Inferior parietal cortex (tissue), 1 donor: ENCODE data around the gene P2RX3.
"Not testable (repeated sequence)": the region's sequence is repeated elsewhere in the genome, so short reads cannot be mapped to it uniquely, and the experiment has no call there.

Experiments used
- DNase-seq: peaks from one replicate; pipeline ENCODE4 v3.0.0-alpha.2; 2016; ENCODE audit errors: extremely low spot score

Gene P2RX3

DNA sequence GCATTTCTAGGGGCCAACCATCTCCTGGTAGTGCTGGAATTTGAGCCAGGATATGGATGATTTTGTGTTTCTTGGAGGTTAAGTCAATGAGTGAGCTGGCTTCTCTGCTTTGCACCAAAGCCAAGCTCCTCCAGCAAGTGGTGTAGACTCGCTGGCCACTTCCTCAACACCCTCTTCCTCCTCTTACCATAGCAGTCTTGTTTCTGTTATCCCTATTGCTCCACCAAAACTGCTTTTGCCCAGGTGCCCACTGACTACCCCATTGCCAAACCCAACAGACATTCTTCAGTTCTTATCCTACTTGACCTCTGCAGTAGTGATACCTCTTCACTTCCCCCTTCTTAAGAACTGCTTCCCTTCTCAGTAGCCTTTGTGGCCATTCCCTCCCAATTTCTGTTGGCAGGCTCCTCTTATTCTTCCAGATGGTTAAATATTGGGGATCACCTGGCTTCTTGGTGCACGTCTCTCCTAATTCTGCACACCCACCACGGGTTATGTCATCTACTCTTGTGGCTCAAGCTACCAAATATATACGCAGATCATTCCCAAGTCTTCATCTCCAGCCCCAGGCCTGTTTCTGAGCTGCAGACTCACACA lies 59.3 kb downstream of the P2RX3 start:
- DNase-seq = no peak

DNA sequence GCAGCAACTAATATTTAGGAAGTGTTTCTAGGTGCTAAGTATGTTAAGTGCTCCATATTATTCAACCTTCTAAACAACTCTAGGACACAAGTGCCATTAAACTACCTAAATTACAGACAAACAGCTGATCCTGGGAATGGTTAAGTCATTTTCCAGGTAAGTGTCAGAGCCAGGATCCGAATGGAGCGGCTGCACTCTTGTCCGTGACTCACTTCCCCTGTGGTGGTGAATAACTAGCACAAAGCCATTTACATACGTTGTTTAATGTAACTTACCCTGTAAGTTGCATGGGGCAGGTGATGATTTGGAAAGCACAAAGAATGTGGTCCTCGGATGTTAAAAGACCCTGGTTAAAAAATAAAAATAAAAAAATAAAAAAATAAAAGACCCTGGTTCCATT lies 61.1 kb downstream of the P2RX3 start:
- DNase-seq = no peak

DNA sequence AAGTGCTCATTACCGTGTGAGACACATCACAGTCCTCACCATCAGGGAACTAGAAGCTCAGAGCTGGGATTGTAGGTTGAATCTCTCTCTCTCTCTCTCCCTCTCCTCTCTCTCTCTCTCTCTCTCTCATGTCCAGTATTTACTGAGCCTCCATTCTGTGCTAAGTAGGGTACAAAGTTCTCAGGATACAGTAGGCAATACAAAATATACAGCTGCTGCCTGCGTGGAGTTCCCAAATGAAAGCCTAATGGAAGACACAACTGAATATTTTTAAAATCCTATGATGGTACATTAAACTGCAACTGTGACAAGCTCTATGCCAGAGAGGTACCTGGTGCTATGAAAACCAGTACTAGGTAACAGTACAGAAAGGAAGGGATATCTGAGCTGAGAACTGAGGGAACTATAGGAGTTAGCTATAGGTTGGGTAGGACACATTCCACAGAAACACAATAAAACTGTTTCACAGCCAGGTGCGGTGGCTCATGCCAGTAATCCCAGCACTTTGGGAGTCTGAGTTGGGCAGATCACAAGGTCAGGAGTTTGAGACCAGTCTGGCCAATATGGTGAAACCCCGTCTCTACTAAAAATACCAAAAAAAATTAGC lies 61.9 kb downstream of the P2RX3 start:
- no peak for DNase-seq

DNA sequence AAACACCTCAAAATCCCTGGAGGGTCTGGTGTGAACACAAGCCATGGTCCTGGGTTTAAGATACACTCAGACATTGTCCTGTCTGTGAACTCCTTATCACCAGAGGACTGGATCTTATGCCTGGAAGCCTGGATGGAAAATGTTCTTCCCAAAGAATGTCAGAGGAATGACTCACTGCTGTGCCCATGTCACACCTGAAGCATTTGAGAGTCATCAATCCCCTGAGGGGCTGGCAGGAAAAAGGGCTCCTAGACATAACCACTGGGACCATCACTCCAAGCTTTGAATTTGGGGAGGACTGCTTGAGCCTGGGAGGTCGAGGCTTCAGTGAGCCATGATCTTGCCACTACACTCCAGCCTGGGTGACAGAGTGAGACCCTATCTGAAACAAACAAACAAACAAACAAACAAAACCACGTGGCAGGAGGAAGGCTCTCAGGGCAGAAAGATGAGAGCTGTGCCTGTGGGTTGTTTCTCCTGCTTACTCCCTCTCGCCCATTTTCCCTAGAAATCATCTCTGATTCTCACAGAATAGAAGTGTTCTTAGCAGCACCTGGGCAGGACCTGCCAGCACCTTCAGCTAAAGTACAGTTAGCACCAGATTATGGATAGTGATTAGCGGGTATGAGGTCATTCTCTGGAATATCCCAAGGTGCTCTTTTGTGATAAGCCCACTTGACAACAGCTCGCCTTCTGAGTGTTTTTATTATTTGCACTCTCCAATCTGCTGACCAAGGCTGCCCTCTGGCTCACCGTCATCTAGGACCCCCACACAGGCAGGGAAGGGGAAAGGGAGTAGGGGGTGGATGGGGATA lies 64.2 kb downstream of the P2RX3 start:
- DNase-seq = no peak

DNA sequence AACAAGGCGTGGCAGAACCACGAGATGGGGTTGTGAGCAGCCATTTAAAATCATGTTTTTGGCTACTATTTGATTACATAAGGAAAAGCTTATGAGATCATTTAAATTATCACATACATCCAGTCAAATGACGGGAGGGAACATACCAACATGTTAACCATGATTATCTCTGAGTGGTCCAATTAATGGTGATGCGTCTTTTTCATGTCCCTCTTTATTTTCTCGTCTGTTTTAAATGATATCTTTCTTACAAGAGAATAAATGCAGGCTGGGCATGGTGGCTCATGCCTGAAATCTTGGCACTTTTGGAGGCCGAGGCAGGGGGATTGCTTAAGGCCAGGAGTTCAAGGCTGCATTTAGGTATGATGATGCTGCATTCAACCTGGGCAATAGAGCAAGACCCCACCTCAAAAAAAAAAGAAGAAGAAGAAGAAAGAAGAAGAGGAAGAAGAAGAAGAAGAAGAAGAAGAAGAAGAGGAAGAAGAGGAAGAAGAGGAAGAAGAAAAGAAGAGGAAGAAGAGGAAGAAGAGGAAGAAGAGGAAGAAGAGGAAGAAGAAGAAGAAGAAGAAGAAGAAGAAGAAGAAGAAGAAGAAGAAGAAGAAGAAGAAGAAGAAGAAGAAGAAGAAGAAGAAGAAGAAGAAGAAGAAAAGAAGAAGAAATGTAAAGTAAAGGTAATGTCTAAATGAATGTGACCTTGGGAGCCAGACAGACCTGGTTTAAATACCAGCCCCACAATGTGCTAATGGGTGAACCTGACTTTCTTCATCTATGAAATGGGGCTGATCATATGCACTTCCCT lies 65.0 kb downstream of the P2RX3 start:
- not testable (repeated sequence) for DNase-seq

DNA sequence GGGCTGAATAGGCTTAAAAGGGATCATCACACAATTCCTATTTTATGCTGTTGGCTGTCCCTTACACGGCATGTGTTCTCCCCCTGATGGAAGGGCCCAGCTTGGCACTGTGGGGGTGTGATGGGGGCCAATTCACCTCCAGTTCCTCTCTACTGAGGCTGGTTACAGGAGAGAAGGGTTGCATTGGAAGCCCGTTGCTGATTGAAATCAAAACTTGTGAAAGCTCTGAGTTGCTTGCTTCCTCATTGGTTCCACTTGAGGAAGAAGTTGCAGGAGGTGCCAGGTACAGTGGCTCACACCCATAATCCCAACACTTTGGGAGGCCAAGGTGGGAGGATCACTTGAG lies 65.6 kb downstream of the P2RX3 start:
- DNase-seq = no peak

DNA sequence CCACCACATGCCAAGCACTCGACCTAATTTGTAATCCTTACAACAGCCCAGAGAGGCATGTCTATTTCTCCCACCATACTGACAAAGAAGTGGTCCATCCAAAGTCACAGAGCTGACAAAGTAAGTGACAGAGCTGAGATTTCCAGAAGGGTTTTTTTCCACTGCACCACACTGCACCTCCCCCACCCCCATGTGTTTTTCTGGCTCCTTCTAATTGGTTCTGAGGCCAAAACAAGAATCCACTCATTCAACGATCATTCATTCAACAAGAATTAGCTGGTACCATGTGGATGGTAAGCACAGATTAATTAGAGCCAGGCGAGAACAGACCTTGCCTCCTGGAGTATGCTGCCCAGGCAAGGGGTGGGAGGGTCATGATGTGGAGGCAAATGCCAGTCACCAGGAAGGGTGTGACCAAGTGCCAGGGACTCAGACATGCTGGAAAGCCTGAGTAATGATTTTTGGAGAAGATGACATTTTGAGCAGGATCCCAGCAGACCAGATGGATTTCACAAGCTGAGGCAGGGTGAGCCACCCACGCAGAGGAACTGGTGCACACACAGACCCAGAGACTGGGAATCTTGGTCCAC lies 67.2 kb downstream of the P2RX3 start:
- DNase-seq = no peak

DNA sequence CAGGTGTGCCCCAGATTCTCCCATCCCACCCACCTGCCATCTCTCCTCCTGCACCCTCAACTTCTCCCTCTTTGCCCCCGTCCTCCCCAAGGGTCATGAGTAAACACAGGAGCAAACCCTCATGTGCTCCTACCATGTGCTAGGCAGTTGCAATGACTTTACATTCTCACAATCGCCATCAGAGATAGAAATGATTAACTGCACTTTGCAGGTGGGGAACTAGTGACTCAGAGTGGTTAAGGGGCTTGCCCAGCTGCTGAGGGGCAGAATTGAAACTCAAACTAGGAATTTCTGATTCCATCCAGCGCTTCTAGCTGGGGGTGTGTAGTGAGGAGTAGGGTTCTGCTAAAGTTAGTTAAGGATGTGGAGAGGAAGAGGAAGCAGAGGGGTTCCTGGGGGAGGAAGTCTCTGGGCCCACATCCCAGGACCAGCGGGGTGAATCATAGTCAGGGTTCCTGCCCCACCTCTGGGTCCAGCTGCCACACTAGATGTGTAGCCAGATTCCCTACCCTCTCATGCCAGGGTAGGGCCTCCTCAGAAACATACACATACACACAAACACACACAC lies 68.3 kb downstream of the P2RX3 start:
- no peak for DNase-seq

DNA sequence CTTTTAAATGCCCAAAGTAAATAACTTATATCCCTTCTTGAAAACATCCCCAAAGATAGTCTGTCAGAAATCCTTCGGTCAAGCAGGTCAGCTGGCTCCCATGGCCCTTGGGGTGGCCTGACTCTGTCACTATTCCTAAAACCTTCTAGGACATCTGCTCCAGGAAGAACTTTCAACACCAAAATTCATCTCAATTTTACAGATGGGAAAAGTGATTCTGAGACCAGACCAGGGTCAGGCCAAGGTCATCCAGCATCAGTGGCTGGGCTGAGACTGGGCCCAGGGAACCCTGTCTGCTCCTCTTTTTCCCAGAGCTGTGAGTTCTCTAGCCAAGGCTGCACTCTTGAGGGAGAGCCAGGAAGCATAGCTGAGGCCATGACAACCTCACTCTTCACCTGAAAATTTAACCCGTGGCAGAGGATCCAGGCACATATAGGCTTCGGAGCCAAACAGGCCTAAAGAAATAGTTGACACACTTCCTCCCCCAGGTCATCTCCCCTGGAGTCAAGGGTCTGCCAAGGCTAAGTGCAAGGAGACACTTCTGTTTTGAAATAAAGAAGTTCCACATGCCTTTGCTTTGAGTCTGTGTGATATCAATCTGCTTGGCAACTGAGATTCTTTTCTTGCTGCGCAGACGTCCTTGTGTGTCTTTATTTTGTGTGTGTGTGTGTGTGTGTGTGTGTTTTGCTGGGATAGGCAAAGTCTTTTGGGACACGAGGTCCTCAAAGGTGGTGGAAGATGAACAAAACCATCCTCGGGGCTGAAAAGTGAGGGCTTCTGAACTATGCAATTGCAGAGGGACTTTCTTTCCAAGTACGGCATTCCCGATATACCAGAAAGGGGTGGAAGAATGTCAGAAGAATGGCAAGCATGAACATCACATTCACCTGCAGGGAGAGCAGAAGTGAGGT lies 69.1 kb downstream of the P2RX3 start:
- DNase-seq = no peak

DNA sequence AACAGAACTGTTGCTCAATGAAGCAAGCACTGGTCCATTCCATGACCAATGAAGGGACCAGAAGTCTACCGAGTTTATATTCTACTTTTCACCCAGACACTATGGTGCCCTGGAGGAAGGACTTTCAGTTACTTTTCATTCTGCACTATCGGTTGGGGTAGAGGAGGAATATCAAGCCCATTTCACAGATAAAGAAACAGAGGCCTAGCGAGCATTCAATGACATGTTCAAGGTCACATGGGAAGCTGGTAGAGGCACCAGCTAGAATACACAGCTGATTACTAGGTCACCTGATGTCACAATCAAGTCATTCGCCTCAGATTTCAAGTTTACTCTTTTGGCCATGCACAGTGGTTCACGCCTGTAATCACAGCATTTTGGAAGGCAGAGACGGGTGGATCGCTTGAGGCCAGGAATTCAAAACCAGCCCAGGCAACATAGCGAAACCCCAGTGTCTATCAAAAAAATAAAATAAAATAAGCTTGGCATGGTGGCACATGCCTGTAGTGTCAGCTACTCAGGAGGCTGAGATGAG lies 69.9 kb downstream of the P2RX3 start:
- no peak for DNase-seq

DNA sequence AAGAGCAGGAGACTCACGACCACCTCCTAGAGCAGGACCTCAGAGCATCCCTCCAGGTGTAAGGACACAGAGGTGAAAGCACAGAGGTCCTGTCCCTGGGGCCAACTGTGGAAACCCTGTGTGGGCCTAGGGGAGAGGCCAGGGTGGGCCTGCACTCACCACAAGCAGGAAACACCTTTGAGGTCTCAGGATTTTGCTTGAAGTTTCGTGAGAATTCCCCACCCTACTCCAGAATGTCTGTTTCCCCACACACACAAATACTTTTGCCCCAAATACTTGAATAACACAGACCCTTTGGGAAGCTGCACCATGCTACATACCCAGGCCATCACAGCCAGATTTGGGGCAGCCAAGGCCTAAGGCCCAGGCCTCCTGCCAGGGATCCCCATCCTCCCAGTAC lies 70.6 kb downstream of the P2RX3 start:
- no peak for DNase-seq

DNA sequence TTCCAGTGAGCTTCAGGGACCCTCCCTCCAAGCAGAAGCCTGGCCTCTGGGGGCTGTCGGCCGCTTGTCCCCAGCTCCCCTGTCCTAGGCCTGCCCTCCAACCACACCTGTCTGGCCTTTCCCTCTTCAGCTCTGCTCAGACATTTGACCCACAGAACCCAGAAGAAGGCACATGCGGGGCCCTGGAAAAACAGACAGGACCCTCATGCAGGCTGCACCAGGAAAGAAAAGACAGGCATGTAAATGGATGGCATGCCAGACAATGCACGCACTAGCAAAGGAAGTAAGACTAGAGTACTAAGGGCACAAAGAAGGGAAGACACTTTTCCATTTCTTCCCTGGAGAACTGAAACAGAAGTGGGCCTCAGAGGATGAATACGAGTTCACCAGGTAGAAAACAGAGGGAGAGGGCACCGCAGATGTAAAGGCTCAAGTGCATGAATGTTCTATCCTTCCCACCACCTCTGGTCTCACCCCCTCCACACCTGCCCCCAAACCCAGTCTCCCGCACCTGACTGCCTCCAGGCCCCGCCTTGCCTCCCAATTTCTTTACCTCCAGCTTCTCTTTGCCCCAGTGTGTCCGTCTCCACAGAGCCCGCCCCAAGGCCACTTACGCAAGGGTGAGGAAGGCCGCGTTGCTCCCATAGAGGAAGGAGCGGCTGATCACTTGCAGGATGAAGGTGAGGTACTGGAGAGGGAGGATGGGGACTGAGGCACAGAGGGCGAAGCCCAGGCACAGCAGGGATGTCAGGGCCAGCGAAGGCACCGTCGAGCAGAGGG lies 71.4 kb downstream of the P2RX3 start:
- no peak for DNase-seq

DNA sequence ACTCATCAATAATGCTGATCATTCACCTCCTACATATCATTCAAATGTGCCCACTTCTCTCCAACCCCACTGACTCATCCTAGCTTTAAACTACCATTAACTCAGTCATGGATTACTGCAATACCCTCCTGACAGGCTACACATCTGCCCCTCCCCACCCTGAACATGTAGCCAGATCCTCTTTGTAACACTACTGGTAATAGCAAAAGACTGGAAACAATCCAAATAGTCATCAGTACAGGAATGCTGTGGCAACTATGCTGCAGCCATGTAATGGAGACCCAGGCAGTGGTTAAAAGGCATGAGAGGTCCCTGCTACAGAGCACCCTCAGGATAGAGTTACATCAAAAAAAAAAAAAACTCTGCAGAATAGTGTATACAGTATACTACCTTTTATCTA lies 72.1 kb downstream of the P2RX3 start:
- DNase-seq = no peak

DNA sequence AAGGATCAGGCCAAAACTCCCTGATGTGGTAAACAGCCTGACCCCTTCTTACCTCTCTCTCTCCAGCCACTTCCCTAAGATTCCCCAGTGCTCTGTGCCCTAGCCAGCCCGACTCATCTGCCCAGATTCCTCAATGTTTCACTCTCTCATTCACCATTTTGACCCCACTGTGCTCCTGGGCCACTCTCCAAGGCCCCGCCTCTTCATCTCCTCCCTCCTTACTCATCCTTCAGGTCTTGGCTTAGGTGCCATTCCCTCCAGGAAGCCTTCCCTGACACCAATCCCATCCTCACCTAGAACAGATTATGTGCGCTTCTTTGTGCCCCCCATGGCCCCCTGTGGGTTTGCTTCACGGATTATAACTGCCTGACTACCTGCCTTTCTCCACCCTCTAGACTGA lies 75.5 kb downstream of the P2RX3 start:
- no peak for DNase-seq

DNA sequence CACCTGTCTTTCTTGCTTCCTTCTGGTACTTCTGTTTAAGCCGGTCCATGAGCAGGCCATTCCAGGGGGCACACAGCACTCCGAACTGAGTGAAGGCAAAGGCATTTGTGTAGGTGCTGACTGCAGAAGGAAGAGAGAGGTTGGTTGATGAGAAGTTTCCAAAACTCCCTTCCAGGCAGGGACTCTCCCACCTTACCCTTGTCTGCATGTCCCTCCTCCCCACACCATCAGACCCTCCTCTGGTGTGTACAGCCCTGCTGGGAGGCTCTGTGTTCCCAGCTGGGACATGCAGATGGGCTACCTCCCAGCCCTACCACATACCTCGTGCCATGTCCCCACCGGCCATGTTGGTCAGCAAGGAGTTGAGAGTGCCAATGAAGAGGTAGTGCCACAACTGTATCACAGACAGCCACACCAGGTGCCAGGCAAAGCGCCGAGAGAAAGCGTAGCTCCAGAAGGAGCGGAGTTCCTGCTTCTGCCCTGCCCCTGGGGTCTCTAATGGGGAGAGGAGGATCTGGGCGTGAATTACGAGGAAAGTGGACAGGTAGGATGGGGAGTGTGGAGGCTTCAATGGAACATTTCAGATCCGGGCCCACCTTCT lies 76.6 kb downstream of the P2RX3 start:
- DNase-seq = no peak

DNA sequence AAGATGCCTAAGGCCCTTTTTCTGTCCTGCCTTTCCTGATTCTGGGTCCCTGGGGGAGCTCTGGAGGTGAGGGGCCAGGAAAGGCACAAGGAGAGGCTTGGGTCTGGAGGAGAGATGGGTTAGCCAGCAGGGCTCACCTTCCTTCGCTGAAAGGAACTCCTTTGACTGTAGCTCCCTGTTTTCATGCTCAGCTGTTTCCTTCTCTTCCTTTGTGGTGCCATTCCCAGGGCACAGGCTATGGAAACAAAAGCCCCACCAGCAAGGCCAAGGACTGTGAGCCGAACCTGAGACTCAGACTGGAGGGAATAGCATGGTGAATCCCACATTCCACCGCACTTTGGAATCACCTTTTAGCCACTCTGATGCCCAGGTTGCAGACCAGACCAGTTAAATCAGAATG lies 78.3 kb downstream of the P2RX3 start:
- DNase-seq = no peak

DNA sequence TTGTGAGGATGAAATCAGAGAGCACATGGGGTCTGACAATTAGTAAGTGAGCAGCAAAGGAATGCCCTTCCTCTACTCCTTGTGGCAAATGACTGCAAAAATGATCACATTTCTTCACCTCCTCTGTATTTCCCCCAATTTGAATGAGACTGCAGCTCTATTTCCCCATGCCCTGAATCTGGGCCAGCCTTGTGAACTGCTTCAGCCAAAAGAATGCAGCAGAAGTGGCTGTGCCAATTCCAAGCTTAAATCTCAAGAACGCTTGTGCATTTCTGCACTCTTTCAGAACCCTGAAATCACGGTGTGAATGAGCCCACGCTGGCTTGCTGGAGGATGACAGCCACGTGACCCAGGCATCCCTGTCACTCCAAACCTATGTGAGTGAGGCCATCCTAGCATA lies 78.9 kb downstream of the P2RX3 start:
- no peak for DNase-seq

DNA sequence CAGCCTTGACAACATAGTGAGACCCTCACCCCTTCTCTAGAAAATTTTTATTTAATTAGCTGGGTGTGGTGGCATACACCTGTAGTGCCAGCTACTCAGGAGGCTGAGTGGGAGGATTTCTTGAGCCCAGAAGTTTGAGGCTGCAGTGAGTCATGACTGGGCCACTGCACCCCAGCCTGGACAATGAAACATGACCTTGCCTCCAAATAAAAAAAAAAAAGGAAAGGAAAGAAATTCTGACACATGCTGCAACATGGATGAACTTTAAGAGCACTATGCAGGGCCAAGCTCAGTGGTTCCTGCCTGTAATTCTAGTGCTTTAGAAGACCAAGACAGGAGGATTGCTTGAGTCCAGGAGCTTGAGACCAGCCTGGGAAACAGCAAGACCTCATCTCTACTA lies 80.0 kb downstream of the P2RX3 start:
- no peak for DNase-seq

DNA sequence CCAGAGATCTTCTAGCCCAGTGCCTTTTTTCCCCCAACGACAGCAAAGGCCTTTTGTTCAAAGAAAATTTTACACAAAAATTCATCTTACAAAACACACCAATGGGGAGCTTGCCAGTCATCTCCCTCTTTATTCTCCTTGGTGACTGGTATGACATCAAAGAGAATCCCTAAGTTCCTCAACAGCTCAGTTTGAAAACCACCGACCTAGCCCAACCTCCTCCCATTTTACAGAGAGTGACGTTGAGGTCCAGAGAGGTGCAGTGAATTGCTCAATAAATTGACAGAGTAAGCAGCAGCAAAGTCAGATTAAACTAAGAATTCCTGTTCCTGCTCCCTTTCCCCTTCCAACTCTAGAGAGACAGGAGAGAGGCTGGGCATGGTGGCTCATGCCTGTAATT lies 81.0 kb downstream of the P2RX3 start:
- no peak for DNase-seq
